Endodermal cell (in vitro differentiated cells): ENCODE measurements around the gene TRIM23. TPM values are rescaled to one million over a fixed set of nuclear protein-coding genes. Genes with fewer than 3 reads are reported as not detected.
"Not testable (repeated sequence)": the region's sequence is repeated elsewhere in the genome, so short reads cannot be mapped to it uniquely, and the experiment has no call there.

ENCODE experiments used
- DNase-seq: peaks from one replicate; pipeline ENCODE4 v3.0.0-alpha.2; 2017
- H3K27ac ChIP-seq: 2 replicates; pipeline ENCODE4 v1.5.1; 2013; ENCODE audit warnings: mild to moderate bottlenecking, low read depth, low read length, moderate library complexity
- H3K27me3 ChIP-seq: 2 replicates; pipeline ENCODE4 v1.6.1; 2013; ENCODE audit warnings: mild to moderate bottlenecking, low read length, moderate library complexity; ENCODE audit not compliant: insufficient read depth, control insufficient read depth, poor library complexity, severe bottlenecking
- H3K36me3 ChIP-seq: 2 replicates; pipeline ENCODE4 v1.7.0; 2013; ENCODE audit warnings: mild to moderate bottlenecking, low read length, moderate library complexity; ENCODE audit not compliant: control insufficient read depth, insufficient read depth
- H3K4me1 ChIP-seq: one replicate; pipeline ENCODE4 v1.7.0; 2013; ENCODE audit warnings: low read length; ENCODE audit not compliant: control insufficient read depth, insufficient read depth
- H3K4me3 ChIP-seq: 2 replicates; pipeline ENCODE4 v1.5.1; 2013; ENCODE audit warnings: mild to moderate bottlenecking, low read length, moderate library complexity
- H3K9ac ChIP-seq: 2 replicates; pipeline ENCODE4 v1.6.1; 2013; ENCODE audit warnings: mild to moderate bottlenecking, low read length, moderate library complexity; ENCODE audit not compliant: poor library complexity, severe bottlenecking; ENCODE audit errors: extremely low read depth
- H3K9me3 ChIP-seq: 2 replicates; pipeline ENCODE4 v1.6.1; 2013; ENCODE audit warnings: mild to moderate bottlenecking, low read length, moderate library complexity; ENCODE audit not compliant: control insufficient read depth
- H3K27ac Mint-ChIP-seq: 2 replicates; pipeline ENCODE4 v1.8.0; 2020; ENCODE audit warnings: mixed read lengths
- H3K27me3 Mint-ChIP-seq: 2 replicates; pipeline ENCODE4 v1.8.0; 2021; ENCODE audit warnings: mild to moderate bottlenecking, mixed read lengths; ENCODE audit not compliant: insufficient read depth
- H3K36me3 Mint-ChIP-seq: 2 replicates; pipeline ENCODE4 v1.8.0; 2020; ENCODE audit warnings: low read depth, mixed read lengths
- H3K4me1 Mint-ChIP-seq: 2 replicates; pipeline ENCODE4 v1.8.0; 2020; ENCODE audit warnings: mixed read lengths
- H3K4me3 Mint-ChIP-seq: 2 replicates; pipeline ENCODE4 v1.8.0; 2020; ENCODE audit warnings: mild to moderate bottlenecking, moderate library complexity, mixed read lengths
- H3K9me3 Mint-ChIP-seq: 2 replicates; pipeline ENCODE4 v1.8.0; 2020; ENCODE audit warnings: mild to moderate bottlenecking, mixed read lengths
- CTCF ChIP-seq: fragments of 200-600 bp; sonication (generic); conservative IDR thresholded peaks from 2 replicates; pipeline ENCODE4 v1.5.0; 2021; ENCODE audit warnings: antibody characterized with exemption, mild to moderate bottlenecking
- WGBS, 2 experiments: methylation state at CpG; one replicate each; pipeline versions ENCODE4 v1.1.5 to v1.1.7; 2013; ENCODE audit warnings: missing lambda C conversion rate in 2 of 2, mixed read lengths in 1 of 2; ENCODE audit not compliant: insufficient coverage in 1 of 2, insufficient read length in 1 of 2; 5-methylcytosine and 5-hydroxymethylcytosine counted together
- total RNA-seq, 2 donors: library from RNA; stranded (reverse); fragmentation: NEBNext Ultra II Directional in 1 of 2; extraction: Animal tissue kit (Norgen Biotek cat#: 25700) in 1 of 2; gene quantifications; 2 replicates in 1 of 2; 3 replicates in 1 of 2; pipeline ENCODE4 v1.2.1, GENCODE V29; 2021

TRIM23 gene
- total RNA-seq, 2 donors from 2014 or later, result 13.5 to 17.5 TPM

GRCh38 chr5:65624571-65625555 is 730 bp upstream of the TRIM23 start, which contains the start of the genes SHLD3 and TRAPPC13:
SHLD3 (plus strand) TSS chr5:65625027; CDS start chr5:65629588, 4,561 bp downstream.
TRAPPC13 (plus strand) TSS chr5:65625027; CDS start chr5:65625061, 34 bp downstream.
- no peaks in the 10 kb centered on the region for H3K27me3 ChIP-seq
- 0% methylated on average over 25 to 36 of the region's 36 CpGs for WGBS, 2 experiments
- no peaks in the 10 kb centered on the region for H3K27me3 Mint-ChIP-seq
- peak within 1 kb of the TSS; percentile 87 for H3K9ac ChIP-seq
- peak within 1 kb of the TSS; percentile 90 for H3K4me3 Mint-ChIP-seq
- peak within 1 kb of the TSS; percentile 44 for H3K27ac ChIP-seq
- TF ChIP-seq CTCF, result peak; percentile 38
- H3K36me3 Mint-ChIP-seq, result peaks cover 10% of the 10 kb centered on the region
- peaks cover 5% of the 10 kb centered on the region for H3K36me3 ChIP-seq
- H3K4me3 ChIP-seq, result peak within 1 kb of the TSS; percentile 96
- H3K9me3 Mint-ChIP-seq, result no peaks in the 10 kb centered on the region
- peaks cover 17% of the 10 kb centered on the region for H3K4me1 Mint-ChIP-seq
- peak; percentile 92 for DNase-seq
- peak within 1 kb of the TSS; percentile 98 for H3K27ac Mint-ChIP-seq
- H3K4me1 ChIP-seq, result peaks cover 10% of the 10 kb centered on the region
- no peaks in the 10 kb centered on the region for H3K9me3 ChIP-seq

GRCh38 chr5:65623482-65623881 is 651 bp downstream of the TRIM23 start:
- peak overlapping the region; percentile 90 for H3K4me3 Mint-ChIP-seq
- H3K27ac ChIP-seq, result no peak overlapping the region
- DNase-seq, result no peak
- H3K9me3 Mint-ChIP-seq, result no peaks in the 10 kb centered on the region
- WGBS, 2 experiments, result 32 to 53% methylated on average over 3 to 9 of the region's 9 CpGs
- H3K27ac Mint-ChIP-seq, result peak overlapping the region; percentile 98
- H3K27me3 ChIP-seq, result no peaks in the 10 kb centered on the region
- no peaks in the 10 kb centered on the region for H3K36me3 ChIP-seq
- TF ChIP-seq CTCF, result no peak
- peaks cover 6% of the 10 kb centered on the region for H3K36me3 Mint-ChIP-seq
- H3K9me3 ChIP-seq, result no peaks in the 10 kb centered on the region
- H3K4me3 ChIP-seq, result peak overlapping the region; percentile 96
- peak overlapping the region; percentile 87 for H3K9ac ChIP-seq
- H3K27me3 Mint-ChIP-seq, result no peaks in the 10 kb centered on the region
- peaks cover 10% of the 10 kb centered on the region for H3K4me1 ChIP-seq
- H3K4me1 Mint-ChIP-seq, result peaks cover 17% of the 10 kb centered on the region

- not testable (repeated sequence) for H3K27ac Mint-ChIP-seq, H3K27ac ChIP-seq, H3K4me3 ChIP-seq, H3K27me3 ChIP-seq, H3K9me3 Mint-ChIP-seq, H3K9me3 ChIP-seq, H3K36me3 ChIP-seq, H3K4me3 Mint-ChIP-seq, H3K36me3 Mint-ChIP-seq, H3K27me3 Mint-ChIP-seq, DNase-seq, H3K9ac ChIP-seq
- H3K4me1 ChIP-seq, result peaks cover 10% of the 10 kb centered on the region
- peaks cover 17% of the 10 kb centered on the region for H3K4me1 Mint-ChIP-seq
- WGBS, 2 experiments, result 92 to 100% methylated on average over 3 to 4 of the region's 4 CpGs
Observed at GRCh38 chr5:65621961-65622360, 2.2 kb downstream of the TRIM23 start.
